Umbilical cord (tissue), 1 donor: Measurements from ENCODE around the gene KCNJ1. TPM values are rescaled to one million over a fixed set of nuclear protein-coding genes. Genes with fewer than 3 reads are reported as not detected.

ENCODE experiments used
- total RNA-seq: library from RNA; depleted of rRNA; stranded (reverse); fragments of >200 nt; gene quantifications from one replicate; pipeline ENCODE4 v1.2.3, GENCODE V29; 2014; ENCODE audit warnings: low replicate concordance; ENCODE audit not compliant: insufficient read depth

Gene KCNJ1
- total RNA-seq, 1 donor from 2014 or later, result 2.6 TPM

Other genes with a start within 250 kb of the KCNJ1 start
- gene FLI1, start 173.2 kb downstream of the KCNJ1 start, total RNA-seq, result 3.6 TPM
- gene KCNJ5, start 24.1 kb upstream of the KCNJ1 start, total RNA-seq, result 12.5 TPM
- gene TP53AIP1, start 75.6 kb upstream of the KCNJ1 start, total RNA-seq, result 3.4 TPM